ENCODE results near the gene FAM72B.
"Not testable (repeated sequence)": the region's sequence is repeated elsewhere in the genome, so short reads cannot be mapped to it uniquely, and the experiment has no call there.

FAM72B gene

DNA sequence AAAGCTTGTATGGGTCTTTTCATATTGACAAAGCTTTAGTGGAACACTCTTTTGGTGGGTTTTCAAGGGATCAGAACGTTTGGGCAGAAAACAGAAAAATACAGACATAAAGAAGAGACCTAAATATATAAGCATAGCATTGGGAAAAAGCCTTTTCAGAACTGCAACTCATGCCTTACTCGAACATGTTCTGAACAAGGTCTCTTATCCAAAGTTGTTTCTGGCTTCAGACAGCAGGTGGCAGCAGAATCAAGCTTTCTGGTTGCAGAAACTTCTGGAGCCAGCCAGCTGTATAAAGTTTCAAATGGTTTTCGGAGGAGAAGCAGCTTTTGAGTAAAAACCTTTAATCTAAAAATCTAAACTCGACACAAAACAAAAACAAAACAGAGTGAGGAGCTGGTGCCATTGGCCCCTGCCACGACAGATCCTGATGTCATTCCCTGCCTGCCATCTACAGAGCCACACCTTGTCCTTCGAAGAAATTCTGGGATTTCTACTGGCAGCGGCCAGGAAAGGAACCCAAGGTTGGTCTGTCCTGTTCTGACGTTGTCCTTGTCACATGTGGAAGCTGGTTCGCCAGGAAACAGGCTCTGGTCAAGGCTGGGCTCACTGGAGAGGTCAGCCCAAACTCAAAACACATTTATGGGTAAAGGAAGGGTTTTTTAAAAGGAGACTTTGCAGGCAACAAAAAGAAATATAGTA, 35.5 kb downstream of the FAM72B start:
- DNase-seq: not testable (repeated sequence)

GRCh38 chr1:121140393-121140792, 43.7 kb downstream of the FAM72B start:
- not testable (repeated sequence) for DNase-seq

DNA sequence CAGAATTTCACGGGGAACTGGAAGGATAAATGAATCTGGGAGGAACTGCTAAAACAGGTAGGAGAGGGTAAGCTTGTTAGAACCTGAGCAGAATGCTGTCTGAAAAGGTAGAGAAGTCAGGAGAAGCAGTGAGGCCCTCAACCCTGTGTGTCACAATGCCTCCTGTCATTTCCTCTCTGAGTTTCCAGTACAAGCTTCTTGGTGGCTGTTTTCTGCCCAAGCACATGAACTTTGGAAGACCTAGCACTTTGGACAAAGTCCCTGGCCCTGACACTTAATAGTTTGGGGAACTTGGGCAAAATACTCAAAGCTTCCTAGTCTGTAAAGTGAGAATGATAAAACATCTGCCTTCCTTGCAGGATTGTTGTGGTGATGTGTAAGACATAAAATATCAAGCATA, 52.6 kb downstream of the FAM72B start:
- not testable (repeated sequence) for DNase-seq

- DNase-seq: not testable (repeated sequence)
These were observed 65.7 kb downstream of the FAM72B start for GRCh38 chr1:121118480-121118824.

All from amniotic stem cell (primary cell).